C4-2B (cell line): Measurements from ENCODE around the gene LRMDA.

Experiments
- CTCF ChIP-seq: fragments of 450-650 bp; conservative IDR thresholded peaks from 2 replicates; pipeline ENCODE4 v1.5.1; 2017; ENCODE audit warnings: mild to moderate bottlenecking
- ZFX ChIP-seq: fragments of 450-650 bp; IDR thresholded peaks from 2 replicates; pipeline ENCODE4 v1.6.1; 2017

- TF ChIP-seq CTCF (no peak), ZFX (no peak)
Observed at GRCh38 chr10:75720157-75720556, 288.7 kb downstream of the LRMDA start.
